Skeletal muscle tissue (tissue), 4 donors: Measurements from ENCODE around the gene CYGB. TPM values are rescaled to one million over a fixed set of nuclear protein-coding genes. Genes with fewer than 3 reads are reported as not detected.

ENCODE experiments used
- H3K27ac ChIP-seq: one replicate; pipeline ENCODE4 v1.7.0; 2013; ENCODE audit warnings: mild to moderate bottlenecking, low read depth, low read length, inconsistent platforms
- H3K27me3 ChIP-seq, 3 donors: one replicate each; pipeline ENCODE4 v1.7.0; 2013; ENCODE audit warnings: low read length in 3 of 3; ENCODE audit not compliant: control insufficient read depth in 3 of 3, insufficient read depth in 3 of 3
- H3K36me3 ChIP-seq, 3 donors: one replicate each; pipeline ENCODE4 v1.7.0; 2013; ENCODE audit warnings: low read length in 3 of 3; ENCODE audit not compliant: control insufficient read depth in 3 of 3, insufficient read depth in 3 of 3
- H3K4me1 ChIP-seq, 3 donors: one replicate each; pipeline ENCODE4 v1.7.0; 2013; ENCODE audit warnings: low read length in 3 of 3, mild to moderate bottlenecking in 3 of 3; ENCODE audit not compliant: control insufficient read depth in 3 of 3, insufficient read depth in 3 of 3
- H3K4me3 ChIP-seq, 3 donors: one replicate each; pipeline ENCODE4 v1.7.0; 2013; ENCODE audit warnings: low read length in 3 of 3
- H3K9ac ChIP-seq, 3 donors: one replicate each; pipeline ENCODE4 v1.7.0; 2013; ENCODE audit warnings: low read length in 3 of 3, mild to moderate bottlenecking in 3 of 3, moderate library complexity in 2 of 3, low read depth in 1 of 3
- H3K9me3 ChIP-seq, 3 donors: one replicate each; pipeline ENCODE4 v1.7.0; 2013; ENCODE audit warnings: low read length in 3 of 3; ENCODE audit not compliant: control insufficient read depth in 3 of 3
- total RNA-seq: library from RNA; depleted of rRNA; stranded (reverse); fragments of >200 nt; gene quantifications from one replicate; pipeline ENCODE4 v1.2.3, GENCODE V29; 2014
- donor health status: Osteomylitis.

The CYGB gene
- total RNA-seq, 1 donor from 2014 or later = 8.9 TPM

DNA sequence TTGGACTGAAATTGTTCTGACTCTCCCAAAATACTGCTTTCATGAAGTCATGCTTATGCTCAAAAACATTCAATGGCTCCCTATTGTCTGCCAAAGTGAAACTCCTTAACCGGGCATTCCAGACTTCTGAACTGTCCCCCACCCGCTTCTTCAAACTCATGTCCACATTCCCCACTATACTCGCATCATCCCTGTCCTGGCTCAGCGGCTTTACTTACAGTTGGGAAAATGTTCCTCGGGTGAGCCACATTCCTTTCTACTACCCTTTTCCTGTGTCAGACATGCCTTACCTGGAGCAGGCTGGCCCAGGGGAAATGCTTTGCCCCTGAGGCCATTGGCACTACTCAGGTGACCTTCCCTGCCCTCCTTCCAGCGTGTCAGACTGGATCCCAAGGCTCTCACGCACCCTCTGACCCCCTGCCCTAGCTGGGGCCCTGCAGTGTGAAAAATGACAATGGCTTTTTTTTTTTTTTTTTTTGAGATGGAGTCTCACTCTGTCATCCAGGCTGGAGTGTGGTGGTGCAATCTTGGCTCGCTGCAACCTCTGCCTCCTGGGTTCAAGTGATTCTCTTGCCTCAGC is 5.3 kb downstream of the CYGB start:
- no peak overlapping the region for H3K4me3 ChIP-seq
- H3K4me1 ChIP-seq = peaks cover 55 to 63% (median 55%) of the 10 kb centered on the region in 3 donors
- H3K27ac ChIP-seq = peak overlapping the region; percentile 90

DNA sequence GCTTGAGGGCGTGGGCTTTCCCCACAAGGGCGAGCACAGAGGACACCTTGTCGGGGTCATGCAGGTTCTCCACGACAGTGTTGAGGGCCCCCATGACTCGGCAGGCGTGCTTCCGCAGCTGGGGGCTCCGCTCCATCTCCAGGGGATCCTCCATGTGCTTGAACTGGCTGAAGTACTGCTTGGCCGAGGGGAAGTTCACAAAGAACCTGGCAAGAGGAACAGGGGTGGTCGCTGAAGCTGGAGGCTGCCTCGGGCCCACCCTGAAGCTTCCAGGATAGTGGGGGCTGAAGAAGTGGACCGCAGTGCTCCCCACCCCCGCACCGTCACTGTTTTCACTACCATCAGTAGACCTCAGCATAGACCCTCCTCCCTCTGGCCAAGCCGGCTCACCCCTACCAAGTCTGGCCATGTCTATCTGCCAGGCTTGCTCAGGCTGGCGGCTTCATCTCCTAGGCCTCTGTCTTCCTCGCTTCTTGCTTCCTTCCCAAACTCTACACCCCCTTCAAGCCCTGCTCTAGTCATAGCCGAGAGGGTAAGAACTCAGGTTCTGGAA is 5.9 kb downstream of the CYGB start:
- Histone ChIP-seq H3K4me3 (peak overlapping the region in 1 of 3 donors; percentile 22), H3K36me3 (no peaks in the 10 kb centered on the region), H3K4me1 (peaks cover 51 to 61% (median 52%) of the 10 kb centered on the region in 3 donors), H3K27me3 (peaks cover 0 to 11% (median 6%) of the 10 kb centered on the region in 3 donors), H3K9ac (no peak overlapping the region), H3K9me3 (no peaks in the 10 kb centered on the region), H3K27ac (peak overlapping the region; percentile 90)

More for the DNA sequence above, 5.3 kb downstream of the CYGB start:
- H3K9ac ChIP-seq = peak overlapping the region in 1 of 3 donors; percentile 40
- peaks cover 5 to 15% (median 12%) of the 10 kb centered on the region in 3 donors for H3K27me3 ChIP-seq
- H3K36me3 ChIP-seq = no peaks in the 10 kb centered on the region
- no peaks in the 10 kb centered on the region for H3K9me3 ChIP-seq

DNA sequence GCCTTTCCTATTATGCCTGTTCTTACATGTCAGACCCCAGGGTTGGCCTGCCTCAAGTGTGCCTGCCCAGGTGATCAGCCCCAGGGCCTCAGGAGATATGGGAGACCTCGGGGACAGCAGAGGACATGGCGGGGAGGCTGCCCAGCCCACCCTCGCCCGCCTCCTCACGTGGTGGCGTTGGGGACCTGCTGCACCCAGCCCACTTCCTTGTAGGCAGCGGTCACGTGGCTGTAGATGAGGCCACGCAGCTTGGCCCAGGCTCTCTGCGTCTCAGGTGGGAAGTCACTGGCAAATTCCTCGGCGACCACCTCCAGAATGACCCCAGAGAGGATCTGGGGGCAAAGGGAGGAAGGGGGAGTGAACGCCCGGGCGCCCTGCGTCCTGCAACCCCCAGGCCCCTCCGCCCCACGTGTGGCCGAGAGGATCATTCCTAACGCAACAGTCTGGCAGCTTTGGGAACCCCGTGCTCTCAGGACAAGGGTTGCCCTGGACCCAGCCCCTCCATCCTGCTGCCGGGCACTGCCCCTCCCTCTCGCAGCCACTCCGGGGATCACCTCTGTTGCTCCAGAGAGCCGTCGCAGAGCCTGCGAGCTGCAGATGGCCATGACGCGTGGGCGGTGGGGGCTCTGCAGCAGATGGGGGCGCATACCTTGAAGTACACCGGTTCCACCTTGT is 6.6 kb downstream of the CYGB start:
- Histone ChIP-seq H3K4me1 (peaks cover 45 to 55% (median 46%) of the 10 kb centered on the region in 3 donors), H3K9ac (peak overlapping the region; percentile 50 to 64 (median 61))

DNA sequence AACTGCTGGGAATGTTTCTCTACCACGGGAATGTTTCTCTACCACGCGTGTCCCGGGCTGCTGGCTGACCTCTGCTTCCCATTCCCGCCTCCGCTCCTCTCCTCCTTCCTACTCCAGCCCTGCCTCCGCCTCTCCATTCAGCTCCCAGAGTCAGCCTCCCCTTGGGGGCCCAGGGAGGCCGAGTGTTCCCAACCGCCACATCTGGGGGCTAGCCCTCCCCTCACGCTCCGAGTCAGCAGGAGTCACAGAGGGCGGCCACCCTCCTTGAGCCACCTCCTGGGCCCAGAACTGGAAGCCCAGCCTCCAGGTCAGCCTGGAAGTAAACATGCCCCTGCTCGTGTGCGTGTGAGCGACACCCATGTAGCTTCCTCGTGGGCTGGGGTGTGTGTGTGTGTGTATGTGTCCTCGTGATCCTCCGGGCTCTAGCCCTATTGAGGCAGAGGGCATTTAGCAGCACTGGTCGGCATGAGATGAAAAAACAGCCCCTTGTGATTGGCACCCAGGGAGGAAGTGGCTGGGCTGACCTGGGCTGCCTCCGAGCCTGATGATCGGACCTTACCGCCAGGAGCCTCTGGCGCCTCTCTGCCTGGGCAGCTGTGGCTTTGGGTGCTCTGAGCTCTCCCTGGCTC is 7.3 kb downstream of the CYGB start:
- no peaks in the 10 kb centered on the region for H3K36me3 ChIP-seq
- H3K4me3 ChIP-seq = peak overlapping the region in 1 of 3 donors; percentile 13
- H3K9ac ChIP-seq = peak overlapping the region; percentile 50 to 64 (median 61)
- H3K9me3 ChIP-seq = no peaks in the 10 kb centered on the region
- H3K27me3 ChIP-seq = peaks cover 0 to 4% (median 0%) of the 10 kb centered on the region in 3 donors
- peaks cover 46 to 49% (median 47%) of the 10 kb centered on the region in 3 donors for H3K4me1 ChIP-seq
- peak overlapping the region; percentile 90 for H3K27ac ChIP-seq

More for the DNA sequence above, 6.6 kb downstream of the CYGB start:
- Histone ChIP-seq H3K36me3 (no peaks in the 10 kb centered on the region), H3K27me3 (peaks cover 0 to 5% (median under 1%) of the 10 kb centered on the region in 3 donors), H3K27ac (peak overlapping the region; percentile 90), H3K4me3 (peak overlapping the region in 1 of 3 donors; percentile 22), H3K9me3 (no peaks in the 10 kb centered on the region)

DNA sequence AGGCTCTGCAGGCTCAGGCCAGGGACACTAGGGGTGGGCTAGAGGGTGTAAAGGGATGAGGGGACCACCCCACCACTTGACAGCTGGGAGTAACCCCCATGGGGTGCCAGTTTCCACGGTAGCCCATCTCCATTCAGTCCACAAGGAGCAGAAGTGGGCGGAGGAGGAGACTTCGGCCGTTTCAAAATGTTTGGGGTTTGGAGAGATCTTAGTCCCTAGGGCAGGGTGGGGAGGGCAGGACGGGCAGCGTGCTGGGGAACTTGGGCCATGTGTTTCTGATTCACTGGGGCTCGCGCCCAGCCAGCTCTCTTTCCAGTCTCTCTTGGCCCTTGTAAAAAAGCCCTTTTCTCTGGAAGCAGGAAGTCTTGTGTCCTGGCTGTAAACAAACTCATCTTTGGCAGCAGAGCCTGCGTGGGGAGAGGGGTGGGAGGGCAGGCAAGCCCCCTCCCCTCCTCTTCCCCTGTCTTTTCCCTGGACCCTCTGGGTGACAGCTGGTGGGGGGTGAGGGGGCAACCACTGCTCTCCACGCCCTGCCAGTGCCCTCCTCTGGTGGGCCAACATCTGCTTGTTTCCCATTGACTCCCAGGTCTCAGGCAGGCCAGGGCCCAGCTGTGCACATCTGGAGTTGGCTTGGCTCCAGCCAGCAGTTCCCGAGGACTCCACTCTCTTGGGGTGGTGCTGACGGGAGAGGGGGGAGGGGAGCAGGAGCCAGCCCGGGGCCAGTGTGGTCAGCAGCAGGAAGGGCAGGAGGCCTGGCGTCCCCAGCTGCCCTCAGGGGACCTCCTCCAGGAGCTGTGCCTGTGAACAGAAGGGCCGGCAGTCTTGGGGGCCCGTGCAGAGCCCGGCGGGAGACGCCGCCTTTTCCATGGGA is 8.1 kb downstream of the CYGB start:
- peak overlapping the region in 2 of 3 donors; percentile 22 to 24 for H3K4me3 ChIP-seq
- peak overlapping the region in 2 of 3 donors; percentile 64 to 69 for H3K9ac ChIP-seq
- H3K4me1 ChIP-seq = peaks cover 49 to 54% (median 50%) of the 10 kb centered on the region in 3 donors

DNA sequence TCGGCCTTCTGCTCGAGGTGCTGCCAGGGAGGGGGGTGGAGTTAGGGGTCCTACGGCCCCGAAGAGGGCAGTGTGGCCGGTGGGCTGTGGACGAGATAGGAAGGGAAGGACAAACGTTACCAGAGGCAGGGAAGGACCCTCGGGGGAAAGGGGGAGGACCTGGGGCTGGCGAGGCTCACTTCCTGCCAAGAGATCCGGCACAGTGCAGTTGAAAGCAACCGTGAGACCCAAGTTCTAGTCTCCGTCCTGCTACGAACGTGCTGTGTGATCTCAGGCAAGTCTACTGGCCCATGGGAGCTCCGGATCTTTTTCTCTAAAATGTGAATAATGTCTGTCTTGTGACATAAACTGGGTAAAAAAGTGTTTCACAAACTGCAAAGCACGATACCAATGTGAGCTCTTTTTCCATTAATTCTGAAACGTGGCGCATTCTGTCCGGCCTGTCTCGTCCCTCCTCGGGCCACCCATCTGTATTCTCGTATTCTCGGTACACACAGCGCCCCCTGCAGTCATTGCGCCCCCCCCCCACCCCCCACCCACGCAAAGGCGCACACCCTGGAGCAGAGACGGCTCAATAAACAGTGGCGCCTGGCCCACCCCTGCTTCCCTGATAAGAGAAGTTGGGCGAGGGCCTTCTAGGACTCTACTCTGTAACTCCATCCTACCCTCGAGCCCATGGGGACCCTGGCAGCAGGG is 8.8 kb downstream of the CYGB start:
- H3K27ac ChIP-seq = peak overlapping the region; percentile 90
- no peaks in the 10 kb centered on the region for H3K9me3 ChIP-seq
- H3K4me3 ChIP-seq = peak overlapping the region in 1 of 3 donors; percentile 24
- peaks cover 0 to 4% (median 0%) of the 10 kb centered on the region in 3 donors for H3K27me3 ChIP-seq
- H3K4me1 ChIP-seq = peaks cover 50 to 54% (median 51%) of the 10 kb centered on the region in 3 donors
- H3K36me3 ChIP-seq = no peaks in the 10 kb centered on the region
- peak overlapping the region; percentile 43 to 69 (median 64) for H3K9ac ChIP-seq

More for the DNA sequence above, 8.1 kb downstream of the CYGB start:
- Histone ChIP-seq H3K36me3 (no peaks in the 10 kb centered on the region), H3K27ac (peak overlapping the region; percentile 90), H3K27me3 (peaks cover 0 to 4% (median 0%) of the 10 kb centered on the region in 3 donors), H3K9me3 (no peaks in the 10 kb centered on the region)

DNA sequence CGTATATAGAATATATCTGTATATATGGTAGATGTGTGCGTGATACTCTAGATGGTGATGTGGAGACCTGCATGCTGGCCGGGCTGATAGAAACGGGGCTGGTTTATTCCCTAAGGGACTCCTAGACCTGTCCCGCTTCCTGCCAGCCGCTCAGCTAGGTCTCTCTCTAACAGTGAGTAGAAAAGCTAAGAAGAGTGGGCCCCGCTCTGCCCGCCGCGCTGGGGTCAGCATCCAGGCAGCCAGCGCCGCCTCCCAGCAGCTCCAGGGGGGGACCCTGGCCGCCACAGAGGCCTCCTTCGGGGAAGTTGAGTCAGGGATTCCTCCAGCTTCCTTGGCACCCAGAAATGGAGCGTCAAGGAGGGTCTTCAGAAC is 9.4 kb downstream of the CYGB start:
- Histone ChIP-seq H3K9ac (peak overlapping the region; percentile 43 to 64 (median 45)), H3K4me3 (peak overlapping the region in 1 of 3 donors; percentile 14), H3K9me3 (no peaks in the 10 kb centered on the region), H3K27me3 (peaks cover 0 to 4% (median 0%) of the 10 kb centered on the region in 3 donors), H3K27ac (peak overlapping the region; percentile 90), H3K4me1 (peaks cover 53 to 58% (median 53%) of the 10 kb centered on the region in 3 donors), H3K36me3 (no peaks in the 10 kb centered on the region)

DNA sequence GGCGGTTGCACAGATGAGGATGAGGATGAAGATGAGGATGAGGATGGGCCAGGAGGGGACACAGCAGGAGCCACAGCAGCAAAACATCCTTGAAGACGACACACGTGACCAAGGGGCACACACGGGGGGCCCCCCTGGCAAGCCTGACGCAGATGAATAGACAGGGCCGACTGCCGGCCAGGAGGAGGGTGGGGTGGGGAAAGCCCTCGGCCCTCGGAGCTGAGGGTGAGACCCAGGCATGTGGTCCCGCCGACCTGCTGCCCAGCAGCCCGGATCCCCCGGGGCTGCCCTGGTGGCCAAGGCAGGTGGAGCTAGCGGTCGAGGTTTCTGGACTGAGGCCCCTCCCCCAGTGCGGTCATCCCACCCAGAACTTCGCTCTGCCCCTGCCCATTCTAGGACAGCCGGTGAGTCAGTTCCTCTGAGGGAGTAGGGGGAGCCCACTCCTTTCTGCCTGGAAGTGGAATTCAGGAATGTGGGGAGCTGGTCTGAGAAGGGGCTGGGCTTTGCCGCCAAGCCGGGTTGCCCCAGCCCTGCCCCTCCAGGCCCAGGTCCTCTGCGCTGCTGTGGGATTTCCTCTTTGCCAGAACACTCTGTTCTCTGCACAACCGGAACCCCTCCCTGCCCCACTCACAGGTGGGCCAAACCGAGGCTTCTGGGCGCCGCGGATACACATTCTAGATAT is 9.9 kb downstream of the CYGB start:
- no peaks in the 10 kb centered on the region for H3K9me3 ChIP-seq
- peaks cover 0 to 4% (median 0%) of the 10 kb centered on the region in 3 donors for H3K27me3 ChIP-seq
- H3K9ac ChIP-seq = peak overlapping the region in 2 of 3 donors; percentile 50 to 59
- no peaks in the 10 kb centered on the region for H3K36me3 ChIP-seq
- peaks cover 56 to 59% (median 57%) of the 10 kb centered on the region in 3 donors for H3K4me1 ChIP-seq
- peak overlapping the region; percentile 76 for H3K27ac ChIP-seq
- H3K4me3 ChIP-seq = peak overlapping the region in 1 of 3 donors; percentile 35
